ENCODE measurements around the gene HCRT.
A peak's percentile ranks its signal among the peaks of the same experiment; 100 is the strongest.

The HCRT gene

DNA sequence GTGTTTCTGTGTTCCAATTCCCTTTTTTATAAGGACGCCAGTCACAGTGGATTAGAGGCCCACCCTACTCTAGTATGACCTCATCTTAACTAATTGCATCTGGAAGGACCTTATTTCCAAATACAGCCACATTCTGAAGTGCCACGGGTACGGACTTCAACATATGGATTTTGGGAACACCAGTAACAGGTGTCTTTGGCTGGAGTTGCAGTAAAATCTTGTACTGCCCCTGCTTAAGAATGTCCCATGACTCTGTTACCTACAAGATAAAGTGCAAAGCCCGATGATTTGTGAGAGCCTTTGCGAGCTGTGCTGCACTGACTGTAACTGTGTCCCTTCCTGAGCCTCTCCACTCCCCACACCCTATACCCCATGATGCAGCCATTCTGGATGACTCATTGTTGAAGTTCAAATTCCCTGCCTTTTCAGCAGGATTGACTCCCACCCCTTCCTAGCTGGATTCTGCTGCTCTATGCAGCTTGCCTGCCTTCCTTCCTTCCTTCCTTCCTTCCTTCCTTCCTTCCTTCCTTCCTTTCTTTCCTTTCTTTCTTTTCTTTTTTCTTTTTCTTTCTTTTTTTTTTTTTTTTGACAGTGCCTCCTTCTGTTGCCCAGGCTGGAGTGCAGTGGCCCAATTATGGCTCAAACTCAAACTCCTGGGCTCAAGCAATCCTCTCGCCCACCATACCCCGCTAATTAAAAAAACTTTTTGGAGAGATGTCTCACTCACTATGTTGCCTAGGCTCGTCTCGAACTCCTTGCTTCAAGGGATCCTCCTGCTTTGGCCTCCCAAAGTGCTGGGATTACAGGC is 2.1 kb downstream of the HCRT start:
- DNase-seq, result peak in 19 of 42 donors; percentile 17 to 80 (median 53)
- intact Hi-C loops (cut with DNase I), result loop anchor here (10.0 kb wide), 1 partner anchor 222 kb away; no protein-coding TSS in a partner anchor

DNA sequence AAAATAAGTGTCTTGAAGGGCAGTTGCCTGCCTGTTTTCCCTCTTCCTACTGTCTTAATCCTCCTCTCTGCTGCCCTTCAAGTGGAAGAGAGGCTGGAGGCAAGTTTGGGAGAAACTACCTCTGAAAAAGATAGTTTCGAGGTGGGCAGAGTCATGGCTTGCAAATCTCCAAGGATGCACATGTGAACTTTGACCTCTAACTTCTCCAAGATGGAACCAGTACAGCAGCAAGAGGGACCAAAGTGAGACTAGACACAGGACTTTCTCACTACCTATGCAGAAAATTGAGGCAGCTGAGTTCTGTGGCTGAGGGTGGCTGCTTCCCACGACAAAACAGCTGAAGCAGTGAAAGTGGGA is 3.4 kb downstream of the HCRT start:
- intact Hi-C loops (cut with DNase I), result loop anchor here (10.0 kb wide), 1 partner anchor 223 kb away; no protein-coding TSS in a partner anchor
- DNase-seq, result no peak

DNA sequence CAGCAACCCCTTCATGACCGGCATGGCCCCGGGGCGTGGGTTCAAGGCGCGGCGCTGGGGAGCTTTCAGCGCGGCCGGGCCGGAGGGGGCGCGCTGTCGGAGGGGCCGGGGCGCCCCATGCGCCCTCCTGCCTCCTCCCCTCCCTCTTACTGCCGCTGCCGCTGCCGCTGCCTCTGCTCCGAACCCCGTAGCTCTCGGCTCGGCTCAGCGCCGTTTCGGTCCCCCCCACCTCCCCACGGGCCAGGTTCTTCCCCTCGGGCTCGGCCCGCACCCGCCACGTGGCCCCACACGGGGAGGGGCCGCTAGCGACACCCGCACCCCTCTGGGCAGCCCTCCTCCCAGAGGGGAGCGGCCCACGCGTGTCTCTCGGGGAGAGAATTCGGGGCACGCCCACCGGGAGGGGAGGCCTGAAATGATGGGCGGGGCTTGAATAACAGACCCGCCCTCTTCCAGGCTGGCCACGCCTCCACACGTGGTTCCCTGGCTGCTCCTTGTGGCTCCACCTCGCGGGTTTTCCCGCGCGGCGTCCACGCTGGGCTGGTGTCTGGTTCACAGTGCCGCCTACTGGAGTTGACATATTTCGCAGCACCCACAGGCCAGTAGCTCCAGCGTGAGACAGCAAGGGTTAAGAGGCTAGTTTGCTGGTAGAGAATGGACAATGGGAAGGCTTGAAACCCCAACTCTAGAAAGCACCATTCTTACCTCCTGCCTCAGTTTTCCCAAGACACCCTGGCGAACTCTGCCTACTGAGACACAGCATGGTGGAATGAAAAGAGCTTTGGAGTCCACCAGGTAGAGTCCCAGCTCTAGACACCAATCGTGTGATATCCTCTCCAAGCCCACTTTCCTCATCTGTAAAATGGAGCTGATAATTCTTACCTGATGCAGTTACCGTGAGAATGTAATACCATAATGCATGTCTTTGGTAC is 4.1 kb downstream of the HCRT start, which contains the start of gene KCNH4:
KCNH4 (minus strand) TSS at position 221 of the 929 bp plus-strand sequence; CDS start at position 24, 197 bp downstream.
- intact Hi-C loops (cut with DNase I), result loop anchor here (10.0 kb wide), 1 partner anchor 224 kb away; no protein-coding TSS in a partner anchor
- DNase-seq, result peak; percentile 80 to 98 (median 92)

DNA sequence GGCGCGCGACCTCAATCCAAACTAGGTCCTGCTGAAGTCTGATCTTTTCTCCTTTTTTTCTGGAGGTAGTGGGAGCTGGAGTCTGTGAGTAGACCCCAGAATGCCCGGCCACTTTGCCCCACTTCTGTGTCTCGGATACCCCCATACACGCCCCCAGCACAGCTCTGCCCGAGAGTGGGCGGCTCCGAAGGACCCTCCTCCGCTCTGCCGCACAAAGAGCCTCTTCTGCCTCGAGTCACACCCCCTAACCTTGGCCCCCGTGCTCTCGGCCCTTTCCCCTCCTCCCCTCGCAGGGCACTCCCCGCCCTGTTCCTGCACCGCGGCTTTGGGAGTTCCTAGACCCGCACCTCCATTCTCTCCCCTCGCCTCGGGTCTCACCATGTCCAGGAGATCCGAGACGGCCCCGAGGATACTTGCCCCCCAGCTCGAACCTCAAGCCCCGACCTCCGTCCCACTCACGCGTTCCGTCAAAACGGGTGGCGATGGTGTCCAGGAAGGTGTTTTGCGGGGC is 4.8 kb downstream of the HCRT start:
- intact Hi-C loops (cut with DNase I), result loop anchor here (10.0 kb wide), 1 partner anchor 224 kb away; no protein-coding TSS in a partner anchor

DNA sequence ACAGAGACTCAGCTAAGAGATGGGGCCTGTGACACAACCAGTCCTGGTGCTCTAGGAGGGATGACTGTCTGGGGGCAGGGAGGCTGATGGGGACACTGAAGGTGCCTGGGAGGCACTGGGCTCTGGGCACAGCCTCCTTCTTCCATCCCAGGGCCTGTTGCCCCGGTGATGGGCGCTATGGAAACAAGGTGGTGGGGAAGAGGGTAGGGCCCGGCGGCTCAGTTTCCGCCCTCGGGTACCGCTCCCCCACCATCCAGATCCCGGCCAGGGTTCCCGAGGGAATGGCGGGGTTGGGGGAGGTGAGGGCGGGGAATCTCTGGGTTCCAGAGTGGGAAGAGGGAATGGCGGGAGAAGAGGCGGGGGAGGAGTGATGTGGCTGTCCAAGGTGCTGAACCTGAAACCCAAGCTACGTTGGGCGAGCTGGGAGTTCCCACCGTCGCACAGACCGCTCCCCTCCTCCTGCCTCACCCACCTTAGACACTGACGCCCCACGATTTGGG is 5.3 kb downstream of the HCRT start:
- intact Hi-C loops (cut with DNase I), result loop anchor here (10.0 kb wide), 1 partner anchor 225 kb away; no protein-coding TSS in a partner anchor
- peak in 30 of 42 donors; percentile 26 to 77 (median 51) for DNase-seq

More for the DNA sequence above, 4.8 kb downstream of the HCRT start:
- peak in 1 of 42 donors; percentile 29 for DNase-seq

DNA sequence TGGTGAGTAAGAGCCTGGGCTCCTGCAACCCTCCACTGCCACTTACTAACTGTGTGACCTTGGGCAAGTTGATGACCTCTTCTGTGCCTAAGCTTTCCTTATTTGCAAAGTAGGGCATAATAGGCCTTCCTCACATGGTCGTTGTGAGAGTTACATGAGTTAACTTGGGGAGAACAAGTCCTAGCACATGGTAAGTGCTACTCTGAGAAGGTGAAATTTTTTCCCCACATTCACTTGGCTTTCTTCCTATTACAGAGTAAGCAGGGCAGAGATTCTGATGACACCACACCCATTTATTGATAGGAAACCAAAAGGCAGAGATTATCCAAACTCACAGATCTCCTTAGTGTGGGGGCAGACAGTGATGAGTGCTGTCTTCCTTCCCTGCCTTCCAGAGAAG is 5.9 kb downstream of the HCRT start:
- intact Hi-C loops (cut with DNase I), result no loop called here
- DNase-seq, result no peak

DNA sequence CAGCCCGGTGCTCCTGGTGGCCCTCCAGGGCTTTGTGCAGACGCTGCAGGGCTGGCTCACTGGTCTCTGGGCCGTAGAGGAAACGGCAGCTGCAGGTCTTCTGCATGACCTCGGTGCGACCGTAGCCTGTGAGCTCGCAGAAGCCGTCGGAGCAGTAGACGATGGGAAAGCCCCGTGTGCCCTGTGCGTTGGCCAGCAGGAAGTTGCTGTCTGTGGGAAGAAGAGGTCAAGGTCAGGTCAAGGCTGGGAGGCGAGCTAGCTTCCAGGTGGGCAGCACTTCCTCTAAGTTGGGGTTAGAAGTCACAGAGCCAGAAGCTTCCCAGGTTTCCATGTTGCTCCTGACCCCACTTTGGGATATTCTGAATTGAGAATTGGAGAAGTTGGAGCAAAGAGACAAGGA is 6.4 kb downstream of the HCRT start:
- DNase-seq, result no peak
- intact Hi-C loops (cut with DNase I), result no loop called here

DNA sequence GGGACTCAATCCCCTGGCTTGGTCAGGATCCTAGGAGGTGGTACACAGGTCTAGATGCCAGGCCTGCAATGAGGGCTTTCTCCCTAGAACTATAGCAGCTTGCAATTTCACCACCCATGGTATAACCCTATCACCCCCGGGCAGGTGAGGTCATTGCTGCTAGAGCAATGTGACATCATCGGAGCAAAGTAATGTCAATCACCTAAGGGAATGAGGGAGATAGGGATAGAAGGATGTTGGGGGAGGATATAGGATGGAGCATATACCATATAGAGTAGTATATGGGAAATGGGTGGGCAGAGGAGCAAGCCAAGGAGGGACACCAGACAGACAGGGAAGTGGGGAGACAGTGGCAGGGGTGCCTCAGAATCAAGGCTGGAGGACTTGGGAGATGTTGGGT is 7.6 kb downstream of the HCRT start:
- intact Hi-C loops (cut with DNase I), result no loop called here
- no peak for DNase-seq

DNA sequence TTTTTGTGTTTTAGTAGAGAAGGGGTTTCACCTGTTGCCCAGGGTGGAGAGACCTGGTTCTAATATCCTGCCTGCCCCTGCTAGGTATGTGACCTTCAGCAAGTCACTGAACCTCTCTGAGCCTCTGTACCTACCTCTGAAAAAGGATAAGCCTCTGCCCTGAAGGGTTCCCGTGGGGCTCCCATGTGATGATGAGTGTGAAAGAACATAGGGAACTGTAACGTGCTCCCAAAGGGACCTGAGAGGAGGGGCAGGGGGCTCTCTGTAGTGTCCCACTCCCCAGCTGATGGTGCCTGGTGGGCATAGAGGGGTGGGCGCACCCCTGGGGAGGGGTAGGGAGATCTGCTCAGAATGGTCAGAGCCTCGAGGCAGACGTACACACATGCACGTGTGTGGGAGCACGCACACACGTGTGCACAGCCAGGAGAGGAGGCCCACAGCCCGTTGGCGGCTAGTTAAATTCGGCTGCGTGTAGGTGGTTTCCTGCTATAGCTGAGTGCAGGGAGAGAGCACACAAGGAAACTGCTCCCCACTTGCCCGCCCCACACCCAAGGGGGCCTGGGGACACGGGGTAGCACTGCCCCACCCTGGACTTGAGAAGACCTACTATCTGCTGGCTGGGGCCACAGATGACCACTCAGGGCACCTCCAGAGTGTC is 11.0 kb downstream of the HCRT start:
- intact Hi-C loops (cut with DNase I), result no loop called here
- peak; percentile 39 to 94 (median 74) for DNase-seq

DNA sequence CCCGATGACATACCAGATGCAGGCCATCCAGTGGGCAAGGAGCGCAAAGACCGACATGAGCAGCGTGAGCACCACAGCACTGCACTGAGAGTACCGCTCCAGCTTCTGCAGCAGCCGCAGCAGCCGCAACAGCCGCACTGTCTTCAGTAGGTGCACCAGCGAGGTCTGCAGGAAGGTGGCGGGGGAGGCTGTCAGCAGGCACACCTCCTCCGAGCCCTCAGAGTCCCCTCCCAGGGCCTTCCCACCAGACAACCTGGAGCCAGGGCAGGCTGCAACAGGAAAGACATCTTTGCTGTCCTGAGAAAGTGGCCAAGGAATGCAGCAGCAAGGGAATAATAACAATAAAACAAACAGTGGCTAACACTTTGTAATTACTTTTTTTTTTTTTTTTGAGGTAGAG is 13.4 kb downstream of the HCRT start:
- intact Hi-C loops (cut with DNase I), result no loop called here
- DNase-seq, result peak in 41 of 42 donors; percentile 42 to 94 (median 78)

DNA sequence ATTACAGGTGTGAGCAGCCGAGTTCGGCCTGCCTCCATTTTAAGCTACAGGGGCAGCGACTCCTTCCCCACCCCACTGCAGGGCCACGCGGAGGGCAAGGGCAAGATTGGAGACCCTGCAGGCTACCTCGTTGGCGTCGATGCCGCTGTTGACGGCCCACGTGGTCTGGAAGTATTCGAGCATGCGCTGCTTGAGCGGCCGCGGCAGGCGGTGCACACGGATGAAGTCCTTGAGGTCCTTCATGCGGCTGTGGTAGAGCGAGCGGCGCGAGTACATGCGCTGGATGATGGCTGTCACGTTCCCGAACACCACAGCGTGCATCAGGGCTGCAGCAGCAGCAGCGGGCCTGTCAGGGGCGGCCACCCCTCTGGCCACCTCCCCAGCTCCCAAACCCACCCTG is 15.9 kb downstream of the HCRT start:
- DNase-seq, result no peak
- intact Hi-C loops (cut with DNase I), result no loop called here

DNA sequence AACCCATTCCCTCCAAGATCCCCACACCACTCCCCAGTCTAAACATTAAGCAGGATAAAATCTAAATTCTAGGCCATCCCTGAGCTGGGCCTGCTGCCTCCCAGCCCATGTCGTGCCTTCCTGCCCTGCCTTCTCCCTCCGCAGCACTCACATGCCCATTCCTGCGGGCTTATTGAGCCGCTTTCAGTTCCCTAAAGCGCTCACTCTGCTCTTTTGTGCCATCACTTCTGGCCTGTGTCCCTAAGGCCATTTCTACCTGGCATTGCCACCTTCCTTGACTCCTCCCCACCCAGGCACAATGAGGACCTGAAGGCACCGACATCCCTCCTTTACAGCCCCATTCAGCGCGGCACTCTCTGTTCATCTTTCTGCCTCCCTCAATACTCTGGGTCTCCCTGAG is 17.4 kb downstream of the HCRT start:
- intact Hi-C loops (cut with DNase I), result no loop called here

DNA sequence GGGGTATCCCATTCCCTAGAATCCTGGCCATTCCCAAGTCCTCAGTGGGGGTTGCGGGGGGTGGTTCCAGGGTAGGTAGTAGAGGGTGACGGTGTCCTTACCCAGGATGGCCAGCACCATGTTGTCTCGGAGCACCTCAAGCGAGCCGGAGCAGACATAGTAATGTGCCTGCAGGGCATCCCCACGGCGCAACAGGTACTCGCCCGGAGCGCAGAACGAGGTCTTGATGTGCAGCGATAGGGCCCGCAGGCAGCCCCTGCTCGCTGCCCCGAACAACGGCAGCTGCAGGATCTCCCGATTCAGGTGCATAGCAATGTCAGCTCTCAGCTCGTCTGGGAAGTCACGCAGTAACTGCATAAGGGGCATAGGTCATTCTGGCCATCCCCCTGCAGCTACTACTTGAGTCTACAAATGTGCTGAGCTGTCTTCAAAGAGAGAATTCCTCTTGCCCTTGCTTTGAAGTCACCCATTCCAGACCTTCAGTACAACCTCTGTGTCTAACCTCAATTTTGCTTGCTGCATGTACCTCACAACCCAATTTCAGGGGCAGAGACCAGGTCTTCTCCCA is 19.0 kb downstream of the HCRT start:
- intact Hi-C loops (cut with DNase I), result no loop called here
- DNase-seq, result no peak

More for the DNA sequence above, 17.4 kb downstream of the HCRT start:
- no peak for DNase-seq

DNA sequence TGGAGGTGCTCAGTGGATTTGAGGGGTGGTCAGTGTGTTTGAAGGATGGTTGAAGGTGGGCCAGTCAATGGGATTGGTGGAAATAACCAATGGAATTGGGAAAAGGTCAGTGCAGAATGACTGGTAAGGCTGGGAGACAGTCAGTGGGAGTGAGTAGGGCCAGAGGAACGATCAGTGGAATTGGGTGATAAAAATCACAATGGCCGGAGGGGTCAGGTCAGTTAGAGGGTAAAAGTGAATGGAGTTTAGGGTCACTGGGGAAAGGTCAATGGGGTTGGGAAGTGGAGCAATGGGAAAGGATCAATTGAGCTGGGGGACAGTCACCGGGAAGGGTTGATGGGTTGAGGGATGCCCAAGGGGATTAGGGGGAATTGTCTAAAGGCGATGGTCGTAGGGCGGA is 19.5 kb downstream of the HCRT start:
- DNase-seq, result no peak
- intact Hi-C loops (cut with DNase I), result no loop called here

DNA sequence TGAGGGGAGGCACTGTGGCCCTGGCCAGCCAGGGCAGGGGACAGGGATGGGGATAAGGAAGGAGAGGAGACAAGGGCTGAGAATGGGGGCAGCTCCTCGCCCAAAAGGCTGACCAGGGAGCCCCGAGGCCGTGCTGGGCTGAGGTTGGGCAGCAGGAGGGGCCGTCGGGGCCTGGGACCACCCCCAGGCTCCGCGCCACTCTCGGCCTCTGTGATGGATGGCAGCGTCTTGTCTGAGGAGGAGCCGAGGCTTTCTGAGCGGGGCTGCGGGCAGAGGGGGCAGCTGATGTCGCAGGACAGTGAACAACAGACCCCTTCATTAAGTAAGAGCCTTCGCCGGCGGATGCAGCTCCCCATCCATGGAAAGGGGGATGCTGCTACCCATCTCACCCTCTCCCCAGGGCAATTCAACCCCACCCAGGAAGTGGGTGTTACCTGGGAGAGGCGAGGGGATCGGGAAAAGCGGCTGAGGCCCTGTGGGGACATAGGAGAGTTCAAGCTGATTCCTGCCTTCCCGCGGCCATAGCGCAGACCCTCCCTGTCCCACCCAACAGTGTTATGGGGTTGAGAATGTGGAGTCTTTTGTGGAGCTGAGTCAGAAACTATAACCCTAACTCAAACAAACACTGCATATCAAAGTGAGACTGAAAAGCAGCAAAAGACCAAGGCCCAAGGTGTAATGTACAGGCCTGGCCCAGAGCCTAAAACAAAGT is 21.4 kb downstream of the HCRT start:
- no peak for DNase-seq
- intact Hi-C loops (cut with DNase I), result no loop called here

DNA sequence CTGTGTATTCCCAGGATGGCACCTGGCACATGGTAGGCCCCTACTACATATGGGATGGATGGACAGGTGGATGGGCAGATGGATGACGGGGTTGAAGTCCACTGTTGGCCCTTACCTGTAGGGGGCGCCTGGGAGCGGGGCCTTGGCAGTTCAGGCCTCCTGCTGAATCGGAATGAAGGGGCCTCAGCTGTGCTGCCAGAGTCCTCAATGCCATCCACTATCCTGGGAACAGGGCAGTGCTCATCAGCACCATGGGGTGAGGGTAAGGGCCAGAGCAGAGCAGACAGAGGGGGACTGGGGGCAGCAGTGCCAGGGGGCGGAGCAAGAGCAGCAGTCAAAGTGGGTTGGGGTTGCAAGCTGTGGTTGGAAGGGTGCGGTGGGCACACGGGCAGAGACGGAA is 22.1 kb downstream of the HCRT start:
- peak in 9 of 42 donors; percentile 35 to 63 (median 54) for DNase-seq
- intact Hi-C loops (cut with DNase I), result no loop called here

DNA sequence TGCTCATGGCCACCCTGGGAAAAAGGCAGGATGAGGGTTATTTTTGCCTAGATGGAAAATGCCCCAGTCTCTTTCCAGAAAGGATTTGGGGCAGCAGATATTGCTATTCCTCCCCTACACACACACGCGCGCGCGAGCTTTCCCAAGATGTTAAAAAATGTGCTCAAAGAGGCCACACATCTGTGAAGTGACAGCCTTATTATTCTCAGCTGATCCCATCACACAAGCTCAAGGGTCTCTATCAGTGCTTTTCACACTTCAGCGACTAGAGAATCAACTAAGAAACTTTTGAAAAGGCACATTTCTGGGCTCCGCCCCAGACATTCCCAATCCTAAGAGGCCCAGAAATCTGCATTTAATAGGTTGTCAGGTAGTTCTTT is 24.7 kb downstream of the HCRT start:
- DNase-seq, result peak in 1 of 42 donors; percentile 42
- intact Hi-C loops (cut with DNase I), result no loop called here

Measured in head of caudate nucleus (tissue), 42 donors.